HG03457 (cell line): ENCODE measurements around the gene NFASC.

Source experiments
- ATAC-seq: cut with Tn5 transposase; IDR thresholded peaks from one replicate; pipeline ENCODE4 v1.9.1; 2021; ENCODE audit warnings: moderate number of reproducible peaks; ENCODE audit not compliant: unreplicated experiment

NFASC gene

DNA sequence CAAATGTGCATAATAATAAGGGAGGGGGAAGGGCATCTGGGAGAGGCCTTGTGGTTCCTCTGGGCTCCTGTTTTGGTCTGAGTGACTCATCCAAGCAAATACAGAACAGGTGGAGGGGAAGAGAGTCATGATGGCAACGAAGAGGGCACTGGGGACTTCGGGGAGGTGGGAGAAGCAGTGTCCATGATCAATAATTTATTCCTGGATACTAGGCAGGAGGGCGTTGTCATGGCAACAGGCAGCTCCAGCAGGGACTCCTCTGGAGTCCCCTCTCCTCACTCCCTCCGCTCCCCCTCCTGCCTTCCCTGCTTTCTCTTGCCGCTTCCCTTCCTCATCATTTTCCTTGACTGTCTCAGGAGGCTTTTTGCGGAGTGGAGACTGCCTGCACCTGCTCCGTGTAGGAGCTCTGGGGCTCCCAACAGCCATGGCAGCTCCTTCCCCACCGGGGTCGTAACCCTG, 12.3 kb upstream of the NFASC start:
- ATAC-seq: no peak

DNA sequence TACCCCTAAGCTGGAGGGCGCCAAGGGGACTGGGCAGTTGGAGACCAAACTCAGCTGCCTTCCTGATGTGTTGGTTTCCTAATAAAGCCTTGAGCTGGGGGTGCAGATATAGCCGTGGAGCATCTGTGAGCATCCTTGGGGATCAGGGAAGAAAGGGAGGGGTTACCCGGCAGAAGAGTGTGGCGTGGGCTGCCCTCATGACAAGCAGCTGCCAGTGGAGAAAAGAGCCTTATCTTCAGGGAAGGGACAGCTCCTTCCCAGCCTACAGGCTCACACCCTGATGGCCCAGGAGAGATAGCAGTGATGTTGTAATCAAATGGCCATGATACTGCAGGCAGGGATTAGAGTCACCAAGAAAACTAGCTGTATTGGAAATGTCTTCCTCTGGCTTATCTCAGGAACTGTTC, 10.8 kb upstream of the NFASC start:
- ATAC-seq: no peak

- ATAC-seq: no peak
These were observed 7.6 kb upstream of the NFASC start for GRCh38 chr1:204863024-204863423.

DNA sequence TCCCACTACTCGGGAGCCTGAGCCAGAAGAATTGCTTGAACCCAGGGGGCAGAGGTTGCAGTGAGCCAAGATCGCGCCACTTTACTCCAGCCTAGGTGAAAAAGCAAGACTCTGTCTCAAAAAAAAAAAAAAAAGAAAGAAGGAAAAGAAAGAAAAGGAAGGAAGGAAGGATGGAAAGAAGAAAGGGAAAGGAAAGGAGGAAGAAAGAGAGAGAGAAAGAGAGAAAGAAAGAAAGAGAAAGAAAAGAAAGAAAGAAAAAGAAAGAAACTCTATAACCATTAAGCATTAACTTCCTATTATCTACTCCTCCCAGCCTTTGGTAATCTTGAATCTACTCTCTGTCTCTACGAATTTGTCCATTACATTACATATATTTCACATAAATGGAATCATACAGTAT, 6.9 kb upstream of the NFASC start:
- no peak for ATAC-seq

GRCh38 chr1:204866051-204866596, 4.5 kb upstream of the NFASC start:
- no peak for ATAC-seq

- ATAC-seq: no peak
These were observed 3.5 kb upstream of the NFASC start for GRCh38 chr1:204867203-204867602.

DNA sequence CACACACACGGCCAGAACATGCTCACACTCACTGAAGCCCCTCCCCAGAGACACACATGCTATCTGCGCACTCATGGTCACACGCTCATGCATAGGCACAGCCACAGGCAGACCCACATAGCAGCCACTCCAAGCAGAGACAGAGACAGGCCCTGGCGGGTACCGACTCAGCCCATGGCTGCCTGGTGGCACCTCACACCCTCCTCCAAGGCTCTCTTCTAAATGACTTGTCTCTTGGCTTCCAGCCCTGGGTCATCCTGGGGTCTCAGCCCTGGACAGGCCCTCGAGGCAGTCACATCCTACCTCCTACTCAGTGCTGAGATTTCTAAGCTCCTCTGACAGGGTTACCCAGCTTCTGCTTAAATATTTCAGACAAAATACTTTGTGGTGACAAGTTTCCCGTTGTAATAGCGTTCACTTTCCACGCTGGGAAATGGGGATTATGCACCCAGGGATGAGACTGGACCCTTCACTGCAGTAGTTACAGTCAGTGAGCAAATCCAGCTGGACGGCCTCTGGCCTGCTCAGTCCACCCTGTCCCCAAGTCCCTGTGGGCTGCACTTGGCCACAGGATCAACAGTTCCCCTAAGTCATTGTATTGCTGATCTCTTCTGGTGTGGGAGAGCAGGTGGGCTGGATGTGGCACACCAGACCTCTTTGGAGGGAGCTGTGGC, 2.9 kb upstream of the NFASC start:
- no peak for ATAC-seq

- ATAC-seq: no peak
These were observed 2.3 kb upstream of the NFASC start for GRCh38 chr1:204868340-204868700.

- no peak for ATAC-seq
These were observed 1.6 kb upstream of the NFASC start for GRCh38 chr1:204869097-204869496.

DNA sequence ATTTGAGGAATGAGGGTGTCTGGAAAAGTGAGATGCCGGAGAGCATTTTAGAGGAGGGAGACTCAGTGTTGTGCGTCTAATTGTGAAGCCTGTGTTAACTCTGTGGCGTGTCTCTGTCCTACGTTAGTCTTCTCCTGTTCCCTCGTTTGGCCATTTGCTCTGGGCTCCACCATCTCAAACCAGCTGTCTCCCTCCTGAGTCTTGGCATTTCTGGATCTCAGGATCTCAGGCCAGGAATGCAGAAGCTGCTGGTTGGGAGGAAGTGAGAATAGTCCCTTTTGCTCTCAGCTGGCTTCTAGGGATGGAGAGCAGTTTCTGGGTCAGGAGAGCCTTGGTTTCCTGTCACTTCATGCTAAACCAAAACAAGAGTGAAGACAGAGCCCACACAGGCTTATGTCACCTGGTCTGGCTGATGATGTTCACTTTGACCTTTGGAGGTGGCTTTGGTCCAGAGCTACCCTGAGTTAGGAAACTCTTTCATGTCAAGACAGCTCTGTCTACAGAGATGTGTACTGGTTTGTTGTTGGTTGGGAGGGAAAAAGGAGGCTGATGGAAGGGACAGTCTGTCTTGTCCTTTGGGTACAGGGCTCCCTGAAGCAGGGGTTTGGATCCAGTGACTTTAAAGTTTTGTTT, 859 bp downstream of the NFASC start:
- ATAC-seq: no peak

GRCh38 chr1:204872262-204872881, 1.7 kb downstream of the NFASC start:
- ATAC-seq: no peak

DNA sequence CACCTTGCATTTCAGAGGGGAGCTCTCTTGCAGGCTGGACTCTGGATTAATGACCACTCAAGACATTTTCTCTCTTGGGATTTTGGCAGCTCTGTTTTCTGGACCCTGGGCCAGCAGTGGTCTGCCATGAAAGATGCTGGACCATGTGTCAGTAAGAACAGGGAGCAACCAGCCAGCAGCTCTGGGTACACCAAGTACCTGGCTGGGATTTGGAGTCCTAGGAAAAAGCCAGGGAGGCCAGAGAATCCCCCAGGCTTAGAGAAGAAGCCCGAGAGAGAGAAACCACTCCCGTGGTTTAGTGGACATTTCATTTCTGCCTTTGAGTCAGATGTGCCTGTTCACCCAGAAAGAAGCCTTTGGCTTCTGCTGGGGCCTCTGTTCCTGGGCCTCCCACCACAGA, 2.5 kb downstream of the NFASC start:
- no peak for ATAC-seq

DNA sequence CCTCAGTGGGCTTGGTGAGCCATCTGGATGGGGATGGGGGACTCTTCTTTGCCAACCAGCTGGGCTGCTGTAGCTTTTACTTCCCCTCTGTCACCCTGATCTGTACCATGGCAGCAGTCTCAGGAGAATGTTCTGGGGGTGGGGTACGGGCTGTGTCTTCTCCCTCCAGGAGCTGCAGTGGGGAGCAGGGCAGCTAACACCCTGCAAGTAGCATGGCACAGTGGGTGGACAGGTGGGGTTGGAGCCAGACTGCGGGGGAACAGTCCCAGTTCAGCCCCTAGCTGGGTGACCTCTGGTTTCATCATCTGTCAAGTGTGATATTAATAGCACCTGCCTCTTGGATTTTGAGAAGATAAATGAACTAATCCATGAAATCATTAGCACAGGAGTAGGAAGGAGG, 3.1 kb downstream of the NFASC start:
- ATAC-seq: no peak

GRCh38 chr1:204874274-204874673, 3.6 kb downstream of the NFASC start:
- ATAC-seq: no peak

DNA sequence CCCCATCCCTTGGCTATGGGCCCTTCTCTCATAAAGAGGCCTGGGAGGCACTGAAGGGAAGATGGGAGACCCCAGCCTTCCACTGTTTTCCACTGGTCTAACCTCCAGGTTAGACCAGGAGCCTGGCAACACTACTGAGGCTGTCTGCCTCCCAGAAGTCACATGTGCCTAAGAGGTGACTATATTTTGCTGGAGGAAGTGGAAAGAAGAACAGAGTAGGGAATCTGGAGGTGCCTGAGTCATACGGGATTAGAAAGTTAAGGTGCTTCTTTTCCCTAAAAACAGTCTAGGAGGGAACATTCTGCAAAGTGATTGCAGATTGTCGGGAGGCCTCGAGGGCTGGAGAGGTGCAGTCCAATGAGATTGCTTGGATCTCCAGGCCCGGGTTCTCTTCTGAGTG, 4.6 kb downstream of the NFASC start:
- ATAC-seq: no peak

DNA sequence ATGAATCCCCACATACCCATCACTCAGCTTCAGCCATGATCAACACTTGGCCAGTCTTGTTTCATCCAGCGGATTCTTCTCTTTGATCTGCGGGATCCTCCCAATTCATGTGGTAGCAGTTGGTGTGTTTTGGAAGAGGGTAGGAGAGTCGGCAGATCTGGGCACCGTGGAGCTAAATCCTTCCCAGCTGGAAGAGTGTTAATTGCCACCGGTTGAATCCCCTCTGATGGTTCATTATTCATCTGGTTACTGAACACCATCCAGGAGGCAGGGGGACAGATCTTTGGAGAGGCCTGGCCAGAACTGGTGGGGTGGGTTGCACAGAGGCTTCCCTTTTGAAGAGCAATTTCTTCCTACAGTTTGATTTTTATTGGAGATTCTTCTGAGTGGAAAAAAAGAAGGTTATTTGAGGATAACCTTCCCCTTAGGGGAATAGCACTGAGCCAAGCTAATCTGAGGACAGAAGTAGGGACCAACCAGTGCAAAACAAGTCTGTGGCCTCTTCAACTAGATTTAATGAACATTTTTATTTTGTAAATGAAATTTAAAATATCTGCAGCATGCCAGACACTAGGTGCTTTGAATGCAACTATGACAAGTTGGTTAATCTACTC, 8.1 kb downstream of the NFASC start:
- no peak for ATAC-seq

DNA sequence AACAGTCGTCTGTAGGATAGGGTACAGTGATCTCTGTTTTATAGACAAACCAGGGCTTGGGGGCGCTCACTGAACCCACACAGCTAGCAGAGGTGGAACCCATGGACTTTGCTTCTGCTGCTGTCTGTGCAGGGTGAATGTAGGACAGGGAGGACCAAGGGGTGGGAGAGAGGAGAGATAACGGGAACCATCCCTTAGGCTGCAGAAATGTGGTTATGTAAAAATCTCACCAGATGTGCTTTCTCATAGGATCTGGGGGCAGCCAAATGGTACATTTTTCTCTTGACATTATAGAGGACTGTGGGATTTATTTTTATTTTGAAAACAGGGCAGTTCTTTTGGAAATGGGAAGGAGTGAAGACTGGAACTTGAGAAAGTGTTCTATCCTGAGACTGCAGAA, 8.7 kb downstream of the NFASC start:
- ATAC-seq: no peak

GRCh38 chr1:204880906-204881305, 10.2 kb downstream of the NFASC start:
- no peak for ATAC-seq

GRCh38 chr1:204882479-204882878, 11.8 kb downstream of the NFASC start:
- ATAC-seq: no peak

GRCh38 chr1:204883405-204883804, 12.7 kb downstream of the NFASC start:
- ATAC-seq: no peak

DNA sequence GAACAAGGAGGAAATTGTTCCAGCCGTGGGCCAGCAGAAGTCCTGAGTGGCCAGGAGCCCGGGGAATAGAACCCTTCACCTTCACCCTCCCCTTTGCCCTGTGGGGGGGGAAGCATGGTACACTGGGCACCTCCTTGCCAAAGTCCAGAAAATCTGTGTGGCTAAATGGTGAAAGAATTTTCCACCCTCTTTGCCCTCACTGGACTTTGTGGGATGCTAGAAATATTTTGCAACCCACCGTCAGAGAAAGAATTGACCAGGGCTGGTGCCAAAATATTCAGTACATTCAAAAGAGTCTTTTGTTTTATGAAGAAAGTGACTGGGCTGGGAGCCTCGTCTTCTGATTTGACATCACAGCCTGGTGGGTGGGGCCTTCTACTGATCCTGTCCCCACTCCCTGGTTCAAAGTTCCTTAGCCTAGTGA, 14.6 kb downstream of the NFASC start:
- no peak for ATAC-seq

- no peak for ATAC-seq
These were observed 15.1 kb downstream of the NFASC start for GRCh38 chr1:204885790-204886189.
